Erythroblast (primary cell): ENCODE data around the gene ZNF862.

ENCODE experiments used
- GATA1 ChIP-seq: IDR thresholded peaks from 2 replicates; pipeline ENCODE4 v1.6.1; 2011; ENCODE audit warnings: low read depth, mild to moderate bottlenecking, control low read depth, low read length, moderate library complexity
- POLR2A ChIP-seq: IDR thresholded peaks from 2 replicates; pipeline ENCODE4 v1.6.1; 2011; ENCODE audit warnings: mild to moderate bottlenecking, low read length

DNA sequence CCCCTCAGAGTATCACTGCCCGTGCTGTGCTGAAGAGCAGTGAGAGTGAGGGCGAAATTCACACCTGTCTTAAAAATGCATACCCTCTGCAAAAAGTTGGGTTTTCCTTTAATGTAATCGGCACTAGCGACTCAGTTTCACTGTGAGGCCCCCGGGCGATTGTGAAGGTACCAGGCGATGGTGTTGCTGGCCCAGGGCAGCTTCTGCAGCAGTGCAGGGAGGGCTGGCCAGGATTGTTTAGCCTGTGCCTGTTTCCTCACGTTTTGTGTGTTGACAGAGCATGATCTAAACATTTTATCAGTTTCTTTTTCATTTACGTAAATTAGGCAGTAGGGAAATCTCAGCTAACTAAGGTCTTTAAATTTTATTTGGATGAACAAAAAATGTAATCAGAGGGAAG lies 13.3 kb downstream of the ZNF862 start:
- TF ChIP-seq POLR2A (no peak), GATA1 (no peak)
